Aorta (tissue), 5 donors: ENCODE data around the gene SASH1. TPM values are rescaled to one million over a fixed set of nuclear protein-coding genes. Genes with fewer than 3 reads are reported as not detected.

Source experiments
- ATAC-seq: fragments of 200-7000 bp; cut with Tn5 transposase; one replicate; pipeline ENCODE4 v1.9.1; 2022; ENCODE audit warnings: moderate library complexity; ENCODE audit not compliant: low FRiP score
- DNase-seq, 2 donors: peaks; one replicate each; pipeline ENCODE4 v3.0.0-alpha.2; 2020
- H3K27ac ChIP-seq, 2 donors: one replicate each; pipeline ENCODE4 v1.5.1; 2013; ENCODE audit warnings: low read length in 2 of 2, mild to moderate bottlenecking in 2 of 2, moderate library complexity in 2 of 2, control low read depth in 1 of 2, inconsistent platforms in 1 of 2, low read depth in 1 of 2
- H3K27me3 ChIP-seq, 2 donors: one replicate each; pipeline ENCODE4 v1.6.1; 2013; ENCODE audit warnings: control low read depth in 1 of 2, low read length in 1 of 2, mild to moderate bottlenecking in 1 of 2, moderate library complexity in 1 of 2; ENCODE audit not compliant: insufficient read depth in 2 of 2, control insufficient read depth in 1 of 2
- H3K36me3 ChIP-seq, 2 donors: one replicate each; pipeline ENCODE4 v1.6.1; 2013; ENCODE audit warnings: control low read depth in 1 of 2, low read length in 1 of 2, mild to moderate bottlenecking in 1 of 2; ENCODE audit not compliant: insufficient read depth in 2 of 2, control insufficient read depth in 1 of 2
- H3K4me1 ChIP-seq, 2 donors: one replicate each; pipeline ENCODE4 v1.6.1; 2013; ENCODE audit warnings: low read length in 2 of 2, control low read depth in 1 of 2, mild to moderate bottlenecking in 1 of 2, moderate library complexity in 1 of 2; ENCODE audit not compliant: insufficient read depth in 2 of 2, control insufficient read depth in 1 of 2
- H3K4me3 ChIP-seq, 2 donors: one replicate each; pipeline ENCODE4 v1.5.1; 2013; ENCODE audit warnings: low read length in 2 of 2, control low read depth in 1 of 2, mild to moderate bottlenecking in 1 of 2
- H3K9me3 ChIP-seq: one replicate; pipeline ENCODE4 v1.6.1; 2013; ENCODE audit warnings: mild to moderate bottlenecking, low read length; ENCODE audit not compliant: control insufficient read depth
- WGBS, 2 donors: extraction: QIAGEN DNeasy Blood & Tissue Kit; methylation state at CpG; one replicate each; pipeline ENCODE4 v1.1.7; 2013; 5-methylcytosine and 5-hydroxymethylcytosine counted together
- intact Hi-C, 2 donors: fragments of 100-400 bp; cut with DNase I; formaldehyde crosslinking; loops; one replicate each; pipeline versions ENCODE4 v1.14.2 to v1.15.0; 2022
- polyA plus RNA-seq, 2 donors: library from polyadenylated mRNA; stranded (reverse); fragments of 200-250 nt; gene quantifications; one replicate each; pipeline ENCODE4 v1.2.3, GENCODE V29; 2013
- total RNA-seq, 2 donors: library from RNA; stranded (reverse); fragmentation: NEBNext Ultra II Directional; extraction: Animal tissue kit (Norgen Biotek cat#: 25700); gene quantifications; one replicate each; pipeline ENCODE4 v1.2.1, GENCODE V29; 2021
- donor health status: healthy with polysubstance abuse.
- donor health status: Bipolar disorder and iron deficiency.
- donor health status: DM: no; HTN: no; CAD: no.
- donor health status: DM: no; HTN: no; CAD: no.
- donor health status: DM: yes; HTN: yes; CAD: no.

SASH1 gene
- total and polyA plus RNA-seq, 4 donors, result 10.3 to 120 (median 67.8) TPM

- no peak for ATAC-seq
- 74 to 77% methylated on average over 10 of the region's 10 CpGs for WGBS, 2 donors
- H3K9me3 ChIP-seq, result no peaks in the 10 kb centered on the region
- no peaks in the 10 kb centered on the region for H3K27me3 ChIP-seq
- intact Hi-C loops, result no loop called here
- H3K27ac ChIP-seq, result no peak overlapping the region
- no peak for DNase-seq
- H3K36me3 ChIP-seq, result no peaks in the 10 kb centered on the region
- H3K4me1 ChIP-seq, result no peaks in the 10 kb centered on the region
- no peak overlapping the region for H3K4me3 ChIP-seq
These were observed 112.6 kb downstream of the SASH1 start for GRCh38 chr6:148455225-148455624.

- Histone ChIP-seq H3K9me3 (no peaks in the 10 kb centered on the region), H3K27me3 (no peaks in the 10 kb centered on the region), H3K4me3 (no peak overlapping the region), H3K4me1 (no peaks in the 10 kb centered on the region), H3K36me3 (no peaks in the 10 kb centered on the region), H3K27ac (no peak overlapping the region)
- DNase-seq (no peak), ATAC-seq (peak; percentile 40)
- WGBS, 2 donors, result 81 to 83% methylated on average over 20 of the region's 20 CpGs
- intact Hi-C loops, result no loop called here
These were observed 113.3 kb downstream of the SASH1 start for GRCh38 chr6:148455674-148456558.

GRCh38 chr6:148457137-148457842 lies 114.7 kb downstream of the SASH1 start:
- H3K27me3 ChIP-seq, result no peaks in the 10 kb centered on the region
- WGBS, 2 donors, result 97 to 98% methylated on average over 10 of the region's 10 CpGs
- H3K4me1 ChIP-seq, result no peaks in the 10 kb centered on the region
- DNase-seq (no peak), ATAC-seq (no peak)
- H3K9me3 ChIP-seq, result no peaks in the 10 kb centered on the region
- H3K4me3 ChIP-seq, result no peak overlapping the region
- H3K36me3 ChIP-seq, result no peaks in the 10 kb centered on the region
- H3K27ac ChIP-seq, result no peak overlapping the region
- intact Hi-C loops, result no loop called here

- ATAC-seq (no peak), DNase-seq (no peak)
- no peaks in the 10 kb centered on the region for H3K9me3 ChIP-seq
- no peaks in the 10 kb centered on the region for H3K4me1 ChIP-seq
- H3K36me3 ChIP-seq, result no peaks in the 10 kb centered on the region
- 92 to 95% methylated on average over 4 of the region's 4 CpGs for WGBS, 2 donors
- no peak overlapping the region for H3K4me3 ChIP-seq
- no peak overlapping the region for H3K27ac ChIP-seq
- no peaks in the 10 kb centered on the region for H3K27me3 ChIP-seq
- intact Hi-C loops, result no loop called here
These were observed 115.2 kb downstream of the SASH1 start for GRCh38 chr6:148457843-148458159.

GRCh38 chr6:148459238-148459637 lies 116.6 kb downstream of the SASH1 start:
- ATAC-seq (no peak), DNase-seq (no peak)
- intact Hi-C loops, result no loop called here
- H3K9me3 ChIP-seq, result no peaks in the 10 kb centered on the region
- no peaks in the 10 kb centered on the region for H3K36me3 ChIP-seq
- no peak overlapping the region for H3K4me3 ChIP-seq
- no peaks in the 10 kb centered on the region for H3K4me1 ChIP-seq
- no peaks in the 10 kb centered on the region for H3K27me3 ChIP-seq
- 76 to 92% methylated on average over 4 of the region's 4 CpGs for WGBS, 2 donors
- no peak overlapping the region for H3K27ac ChIP-seq

- DNase-seq, result no peak
- Histone ChIP-seq H3K27me3 (no peaks in the 10 kb centered on the region), H3K4me1 (no peaks in the 10 kb centered on the region), H3K27ac (no peak overlapping the region), H3K4me3 (no peak overlapping the region), H3K9me3 (no peaks in the 10 kb centered on the region), H3K36me3 (no peaks in the 10 kb centered on the region)
- intact Hi-C loops, result loop anchor here (5.0 to 10.0 kb wide), 4 partner anchors 119 to 284 kb away; partner anchors contain the start of gene SASH1 (in 1 of the 2)
- no peak for ATAC-seq
- WGBS, 2 donors, result 95 to 99% methylated on average over 6 of the region's 6 CpGs
These were observed 118.4 kb downstream of the SASH1 start for GRCh38 chr6:148460876-148461646.

GRCh38 chr6:148461986-148462577 lies 119.4 kb downstream of the SASH1 start:
- Histone ChIP-seq H3K4me3 (no peak overlapping the region), H3K36me3 (no peaks in the 10 kb centered on the region), H3K27ac (no peak overlapping the region), H3K9me3 (no peaks in the 10 kb centered on the region), H3K27me3 (no peaks in the 10 kb centered on the region), H3K4me1 (no peaks in the 10 kb centered on the region)
- WGBS, 2 donors, result 5 to 6% methylated on average over 2 of the region's 2 CpGs
- no peak for ATAC-seq
- intact Hi-C loops, result loop anchor here (5.0 to 10.0 kb wide), 4 partner anchors 120 to 285 kb away; partner anchors contain the start of gene SASH1 (in 1 of the 2)
- DNase-seq, result no peak

- intact Hi-C loops, result loop anchor here (2.0 to 10.0 kb wide), 5 partner anchors 63 to 286 kb away; partner anchors contain the start of gene SASH1 (in 1 of the 2)
- H3K27ac ChIP-seq, result no peak overlapping the region
- no peaks in the 10 kb centered on the region for H3K4me1 ChIP-seq
- DNase-seq (no peak), ATAC-seq (no peak)
- no peaks in the 10 kb centered on the region for H3K36me3 ChIP-seq
- H3K9me3 ChIP-seq, result no peaks in the 10 kb centered on the region
- H3K27me3 ChIP-seq, result no peaks in the 10 kb centered on the region
- WGBS, 2 donors, result 41 to 43% methylated on average over 2 of the region's 2 CpGs
- no peak overlapping the region for H3K4me3 ChIP-seq
These were observed 121.0 kb downstream of the SASH1 start for GRCh38 chr6:148463671-148464070.
